Pancreas (tissue), 10 donors: Measurements from ENCODE around the gene CDH9. TPM values are rescaled to one million over a fixed set of nuclear protein-coding genes. Genes with fewer than 3 reads are reported as not detected.

Source experiments
- ATAC-seq, 4 donors: fragments of 200-7000 bp; cut with Tn5 transposase; one replicate each; pipeline versions ENCODE4 v1.8.0 to v1.9.1; 2020; ENCODE audit warnings: mild to moderate bottlenecking in 4 of 4, moderate library complexity in 4 of 4
- DNase-seq, 6 donors: peaks; one replicate each; pipeline ENCODE4 v3.0.0-alpha.2; 2020
- FAIRE-seq: peaks from 2 replicates; lab custom pipeline; 2012; peaks lifted over from hg19 to GRCh38; lab: Jason Lieb, UNC
- H3K27ac ChIP-seq, 4 donors: fragments of 200-600 bp; sonication (generic); 1 replicate in 3 of 4; 2 replicates in 1 of 4; pipeline versions ENCODE4 v1.5.0 to v1.8.0; 2020
- H3K27me3 ChIP-seq, 4 donors: fragments of 200-600 bp; one replicate each; pipeline ENCODE4 v1.8.0; 2021
- H3K36me3 ChIP-seq, 3 donors: fragments of 200-600 bp; sonication (generic) in 1 of 3; one replicate each; pipeline versions ENCODE4 v1.5.0 to v1.8.0; 2020 to 2021
- H3K4me1 ChIP-seq, 3 donors: fragments of 200-600 bp; one replicate each; pipeline ENCODE4 v1.8.0; 2021
- H3K4me3 ChIP-seq, 4 donors: fragments of 200-600 bp; sonication (generic) in 2 of 4; one replicate each; pipeline versions ENCODE4 v1.5.0 to v1.8.0; 2020 to 2021
- H3K9me3 ChIP-seq, 4 donors: fragments of 200-600 bp; one replicate each; pipeline ENCODE4 v1.8.0; 2021
- WGBS, 2 donors: extraction: QIAGEN DNeasy Blood & Tissue Kit; methylation state at CpG; one replicate each; pipeline ENCODE4 v1.1.7; 2013; 5-methylcytosine and 5-hydroxymethylcytosine counted together
- intact Hi-C, 3 donors: fragments of 100-400 bp; cut with DNase I; formaldehyde crosslinking; loops; one replicate each; pipeline versions ENCODE4 v1.11.1 to v1.14.2; 2022
- polyA plus RNA-seq, 2 donors: library from polyadenylated mRNA; stranded (reverse); fragments of 200-250 nt; gene quantifications; one replicate each; pipeline ENCODE4 v1.2.3, GENCODE V29; 2013
- total RNA-seq, 6 donors: library from RNA; stranded (reverse); fragmentation: NEBNext Ultra II Directional in 4 of 6; extraction: Animal tissue kit (Norgen Biotek cat#: 25700) in 4 of 6; gene quantifications; one replicate each; pipeline versions ENCODE4 v1.2.1 to v1.2.4, GENCODE V29; 2021 to 2023
- TF ChIP-seq, protein P1 (sequence below), 4 donors: fragments of 200-600 bp; sonication (generic) in 3 of 4; IDR thresholded peaks; one replicate each; pipeline versions ENCODE4 v1.5.0 to v1.8.0; 2021; ENCODE audit warnings: antibody characterized with exemption in 4 of 4
- donor health status: healthy with polysubstance abuse.
- donor health status: DM: no; HTN: no; CAD: no; lungs with moderate emphysema.
- donor health status: DM: no; HTN: no; CAD: no.
- donor health status: control.
- donor health status: control.
- donor health status: Bipolar disorder and iron deficiency.
- donor health status: DM: yes; HTN: yes; CAD: no.
- donor health status: DM: no; HTN: no; CAD: no.
- donor health status: DM: no; HTN: no; CAD: no.
- donor health status: DM: yes; HTN: yes; CAD: no.

CDH9 gene
- total and polyA plus RNA-seq, 8 donors: not detected

DNA sequence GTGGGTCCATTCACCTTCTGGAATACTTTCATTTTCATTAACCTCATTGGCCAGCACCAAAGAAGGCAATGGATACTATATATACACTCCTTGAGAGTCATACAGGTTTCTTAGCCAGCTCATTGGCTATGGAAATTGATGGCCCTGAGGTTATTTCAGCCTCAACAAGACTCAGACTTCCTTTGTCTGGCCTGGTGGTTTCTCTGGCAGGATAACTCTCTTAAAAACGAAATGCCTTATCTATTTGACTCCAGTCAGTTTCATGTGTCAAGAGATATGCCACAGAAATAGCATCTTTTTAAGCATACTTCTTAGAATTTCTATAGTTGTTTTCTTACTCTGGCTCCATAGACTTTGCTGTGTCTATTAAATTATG lies 28.9 kb downstream of the CDH9 start:
- ATAC-seq (no peak), FAIRE-seq (no peak), DNase-seq (no peak)
- H3K4me1 ChIP-seq: no peaks in the 10 kb centered on the region
- H3K9me3 ChIP-seq: no peaks in the 10 kb centered on the region
- no peaks in the 10 kb centered on the region for H3K27me3 ChIP-seq
- intact Hi-C loops: no loop called here
- H3K27ac ChIP-seq: no peak overlapping the region
- TF ChIP-seq, protein P1, sequence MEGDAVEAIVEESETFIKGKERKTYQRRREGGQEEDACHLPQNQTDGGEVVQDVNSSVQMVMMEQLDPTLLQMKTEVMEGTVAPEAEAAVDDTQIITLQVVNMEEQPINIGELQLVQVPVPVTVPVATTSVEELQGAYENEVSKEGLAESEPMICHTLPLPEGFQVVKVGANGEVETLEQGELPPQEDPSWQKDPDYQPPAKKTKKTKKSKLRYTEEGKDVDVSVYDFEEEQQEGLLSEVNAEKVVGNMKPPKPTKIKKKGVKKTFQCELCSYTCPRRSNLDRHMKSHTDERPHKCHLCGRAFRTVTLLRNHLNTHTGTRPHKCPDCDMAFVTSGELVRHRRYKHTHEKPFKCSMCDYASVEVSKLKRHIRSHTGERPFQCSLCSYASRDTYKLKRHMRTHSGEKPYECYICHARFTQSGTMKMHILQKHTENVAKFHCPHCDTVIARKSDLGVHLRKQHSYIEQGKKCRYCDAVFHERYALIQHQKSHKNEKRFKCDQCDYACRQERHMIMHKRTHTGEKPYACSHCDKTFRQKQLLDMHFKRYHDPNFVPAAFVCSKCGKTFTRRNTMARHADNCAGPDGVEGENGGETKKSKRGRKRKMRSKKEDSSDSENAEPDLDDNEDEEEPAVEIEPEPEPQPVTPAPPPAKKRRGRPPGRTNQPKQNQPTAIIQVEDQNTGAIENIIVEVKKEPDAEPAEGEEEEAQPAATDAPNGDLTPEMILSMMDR (IDR thresholded peaks at IDR 0.05): no peak
- H3K36me3 ChIP-seq: no peaks in the 10 kb centered on the region
- WGBS, 2 donors: 24 to 26% methylated on average over 1 of the region's 1 CpG
- no peak overlapping the region for H3K4me3 ChIP-seq

DNA sequence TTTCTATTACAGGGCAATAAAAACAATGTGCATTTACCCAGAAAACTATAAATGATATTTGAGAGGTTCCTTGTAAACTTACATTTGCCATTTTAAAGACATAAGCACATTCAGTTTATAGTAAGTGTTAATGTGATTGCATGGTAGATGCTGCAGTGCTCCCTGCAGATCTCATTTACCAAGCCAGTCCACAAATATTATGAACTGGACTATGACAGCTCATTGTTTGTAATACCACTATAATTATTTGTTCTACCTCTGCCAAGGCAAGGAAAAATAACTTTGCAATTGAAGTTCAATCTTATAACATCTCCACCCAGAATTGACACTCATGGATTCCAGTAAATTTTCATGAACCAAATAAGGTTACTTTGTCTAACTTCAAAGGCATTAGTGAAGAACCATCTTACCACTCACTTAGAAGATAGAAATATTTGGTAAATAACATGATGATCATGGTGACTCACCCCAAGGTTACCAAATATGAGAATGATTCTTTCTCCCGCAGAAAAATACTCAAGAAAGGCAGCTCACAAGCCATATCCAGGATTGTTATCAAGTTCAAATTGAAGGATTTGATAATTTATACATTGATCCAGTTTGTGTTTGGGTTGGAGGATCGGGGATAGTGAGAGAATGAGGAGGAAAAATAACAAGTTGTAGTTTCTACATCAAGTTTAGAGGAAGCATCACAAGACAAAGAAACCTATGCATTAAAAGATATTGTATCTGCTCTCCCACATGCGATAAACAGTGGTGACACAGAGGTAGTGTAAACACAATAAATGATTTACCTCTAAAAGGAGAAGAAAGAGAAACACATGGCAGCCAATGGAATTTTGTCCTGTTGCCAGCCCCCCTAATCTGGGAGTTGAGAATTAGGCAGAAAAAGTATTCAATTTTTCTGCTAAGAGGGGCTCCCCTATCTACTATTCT lies 29.5 kb downstream of the CDH9 start:
- no peaks in the 10 kb centered on the region for H3K9me3 ChIP-seq
- no peak overlapping the region for H3K4me3 ChIP-seq
- ATAC-seq (no peak), DNase-seq (no peak), FAIRE-seq (no peak)
- intact Hi-C loops: no loop called here
- H3K27ac ChIP-seq: no peak overlapping the region
- H3K36me3 ChIP-seq: no peaks in the 10 kb centered on the region
- H3K4me1 ChIP-seq: no peaks in the 10 kb centered on the region
- TF ChIP-seq, protein P1 (IDR thresholded peaks at IDR 0.05): no peak
- no peaks in the 10 kb centered on the region for H3K27me3 ChIP-seq
- WGBS, 2 donors: 53 to 70% methylated on average over 3 of the region's 3 CpGs

DNA sequence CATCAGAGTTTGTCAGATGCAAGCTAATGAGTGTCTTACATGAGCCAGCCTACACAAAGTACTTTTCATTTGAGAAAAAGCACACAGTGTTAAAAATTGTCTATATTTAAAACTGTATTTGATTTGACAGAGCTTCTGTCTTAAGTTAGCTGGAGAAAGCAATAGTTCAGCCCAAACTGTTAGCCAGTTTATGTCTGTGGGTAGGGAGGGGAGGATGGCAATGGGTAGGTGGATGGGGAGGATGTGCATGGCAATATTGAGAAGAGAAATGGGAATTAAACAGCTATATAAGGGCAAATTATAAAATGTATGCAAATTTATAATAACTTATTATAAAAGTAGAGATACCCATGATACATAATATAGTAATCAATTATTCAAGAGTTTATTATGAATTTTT lies 31.3 kb downstream of the CDH9 start:
- H3K4me3 ChIP-seq: no peak overlapping the region
- no peak for FAIRE-seq
- no peak for DNase-seq
- no peaks in the 10 kb centered on the region for H3K9me3 ChIP-seq
- TF ChIP-seq, protein P1 (IDR thresholded peaks at IDR 0.05): no peak
- no peaks in the 10 kb centered on the region for H3K36me3 ChIP-seq
- no peaks in the 10 kb centered on the region for H3K27me3 ChIP-seq
- H3K27ac ChIP-seq: no peak overlapping the region
- H3K4me1 ChIP-seq: no peaks in the 10 kb centered on the region
- no peak for ATAC-seq
- intact Hi-C loops: no loop called here

DNA sequence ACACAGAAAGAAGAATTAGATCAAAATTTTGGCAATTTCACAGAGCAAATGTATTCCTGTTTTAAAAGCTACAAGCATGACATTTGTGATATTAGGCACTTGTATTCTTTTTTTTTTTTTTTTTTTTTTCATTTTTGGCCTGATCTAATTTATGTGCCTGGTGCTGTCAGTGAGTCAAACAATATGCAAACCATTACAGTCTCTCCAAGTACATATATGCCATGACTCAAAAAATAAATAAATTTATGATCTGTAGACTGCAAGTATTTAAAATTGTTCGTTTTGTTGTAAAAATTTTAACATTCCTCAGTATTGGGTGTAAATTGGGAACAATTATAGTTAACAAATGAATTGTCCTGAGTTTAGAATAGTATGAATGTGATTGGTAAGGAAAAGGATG lies 51.4 kb downstream of the CDH9 start:
- H3K27ac ChIP-seq: no peak overlapping the region
- DNase-seq (no peak), FAIRE-seq (no peak), ATAC-seq (no peak)
- no peaks in the 10 kb centered on the region for H3K27me3 ChIP-seq
- no peaks in the 10 kb centered on the region for H3K4me1 ChIP-seq
- H3K9me3 ChIP-seq: no peaks in the 10 kb centered on the region
- intact Hi-C loops: no loop called here
- 35 to 53% methylated on average over 1 of the region's 1 CpG for WGBS, 2 donors
- no peak overlapping the region for H3K4me3 ChIP-seq
- TF ChIP-seq, protein P1 (IDR thresholded peaks at IDR 0.05): no peak
- H3K36me3 ChIP-seq: no peaks in the 10 kb centered on the region

DNA sequence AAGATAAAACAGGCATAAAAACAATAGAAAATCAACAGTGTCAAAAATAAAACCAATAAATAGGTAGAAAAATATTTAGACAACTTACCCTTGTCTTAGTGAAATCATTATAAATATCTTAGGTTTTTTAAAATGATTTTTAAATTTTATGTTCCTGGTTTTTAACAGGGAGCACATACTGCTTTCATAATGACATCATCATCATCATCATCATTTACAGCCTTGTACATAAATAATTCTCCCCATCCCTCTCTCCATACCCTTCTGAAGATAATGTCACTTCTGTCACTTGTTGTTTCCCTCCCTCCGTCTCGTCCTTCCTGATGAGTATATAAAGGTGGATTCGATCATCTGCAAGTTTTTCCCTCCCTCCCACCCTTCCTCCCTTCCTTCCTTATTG lies 56.6 kb downstream of the CDH9 start:
- TF ChIP-seq, protein P1 (IDR thresholded peaks at IDR 0.05): no peak
- no peaks in the 10 kb centered on the region for H3K4me1 ChIP-seq
- DNase-seq (no peak), ATAC-seq (no peak), FAIRE-seq (no peak)
- no peaks in the 10 kb centered on the region for H3K9me3 ChIP-seq
- no peak overlapping the region for H3K27ac ChIP-seq
- 45 to 58% methylated on average over 3 of the region's 3 CpGs for WGBS, 2 donors
- intact Hi-C loops: no loop called here
- H3K27me3 ChIP-seq: no peaks in the 10 kb centered on the region
- H3K4me3 ChIP-seq: no peak overlapping the region
- H3K36me3 ChIP-seq: no peaks in the 10 kb centered on the region
